ENCODE data around the gene POTEG. TPM values are rescaled to one million over a fixed set of nuclear protein-coding genes. Genes with fewer than 3 reads are reported as not detected.
"Not testable (repeated sequence)": the region's sequence is repeated elsewhere in the genome, so short reads cannot be mapped to it uniquely, and the experiment has no call there.

The POTEG gene
- not detected for total RNA-seq
- polyA plus RNA-seq (2013, experiment 1 of 2), result not detected
- not detected for polyA plus RNA-seq (2013, experiment 2 of 2)
- long read RNA-seq, experiment 1, result 0 reads
- long read RNA-seq, experiment 2, result 0 reads
- long read RNA-seq, experiment 3, result 0 reads
- long read RNA-seq, experiment 4, result 0 reads

GRCh38 chr14:19434241-19434640 lies at the start of gene POTEG:
Gene POTEG (minus strand): TSS chr14:19434341. CDS start chr14:19434289, 52 bp downstream.
- H3K27me3 Mint-ChIP-seq (ENCODE audit: insufficient read depth); H3K9ac ChIP-seq (ENCODE audit: extremely low read depth, low read length, poor library complexity, severe bottlenecking); H3K27me3 ChIP-seq (ENCODE audit: control insufficient read depth, insufficient read depth, low read length, poor library complexity, severe bottlenecking); H3K36me3 ChIP-seq (ENCODE audit: control insufficient read depth, insufficient read depth, low read length); H3K27ac ChIP-seq (ENCODE audit: low read depth, low read length); H3K4me1 ChIP-seq (ENCODE audit: control insufficient read depth, insufficient read depth, low read length); H3K9me3 ChIP-seq (ENCODE audit: control insufficient read depth, low read length); H3K36me3 Mint-ChIP-seq (ENCODE audit: low read depth); H3K4me3 Mint-ChIP-seq; H3K27ac Mint-ChIP-seq; H3K4me3 ChIP-seq (ENCODE audit: low read length); H3K9me3 Mint-ChIP-seq; H3K4me1 Mint-ChIP-seq; DNase-seq: not testable (repeated sequence)
- WGBS, 2 experiments (ENCODE audit: insufficient coverage in 1 of 2, insufficient read length in 1 of 2), result no CpG with 5 or more reads among the region's 12 CpGs

- H3K36me3 ChIP-seq (ENCODE audit: control insufficient read depth, insufficient read depth, low read length); H3K9me3 ChIP-seq (ENCODE audit: control insufficient read depth, low read length); H3K9me3 Mint-ChIP-seq; DNase-seq; H3K4me1 ChIP-seq (ENCODE audit: control insufficient read depth, insufficient read depth, low read length); H3K4me3 Mint-ChIP-seq; H3K36me3 Mint-ChIP-seq (ENCODE audit: low read depth); H3K27me3 Mint-ChIP-seq (ENCODE audit: insufficient read depth); H3K4me3 ChIP-seq (ENCODE audit: low read length); H3K4me1 Mint-ChIP-seq; H3K27ac ChIP-seq (ENCODE audit: low read depth, low read length); H3K27ac Mint-ChIP-seq; H3K27me3 ChIP-seq (ENCODE audit: control insufficient read depth, insufficient read depth, low read length, poor library complexity, severe bottlenecking); H3K9ac ChIP-seq (ENCODE audit: extremely low read depth, low read length, poor library complexity, severe bottlenecking): not testable (repeated sequence)
- WGBS, 2 experiments (ENCODE audit: insufficient coverage in 1 of 2, insufficient read length in 1 of 2), result 95% methylated on average over 4 of the region's 16 CpGs; no CpG with 5 or more reads in 1 of the 2 experiments
Measured at GRCh38 chr14:19482093-19482492, 48.0 kb upstream of the POTEG start.

GRCh38 chr14:19481421-19481820 lies 47.3 kb upstream of the POTEG start:
- H3K9ac ChIP-seq (ENCODE audit: extremely low read depth, low read length, poor library complexity, severe bottlenecking); H3K4me3 ChIP-seq (ENCODE audit: low read length); DNase-seq; H3K27me3 Mint-ChIP-seq (ENCODE audit: insufficient read depth); H3K27ac Mint-ChIP-seq; H3K4me1 ChIP-seq (ENCODE audit: control insufficient read depth, insufficient read depth, low read length); H3K4me1 Mint-ChIP-seq; H3K36me3 Mint-ChIP-seq (ENCODE audit: low read depth); H3K4me3 Mint-ChIP-seq; H3K27me3 ChIP-seq (ENCODE audit: control insufficient read depth, insufficient read depth, low read length, poor library complexity, severe bottlenecking); H3K27ac ChIP-seq (ENCODE audit: low read depth, low read length); H3K36me3 ChIP-seq (ENCODE audit: control insufficient read depth, insufficient read depth, low read length); H3K9me3 Mint-ChIP-seq; H3K9me3 ChIP-seq (ENCODE audit: control insufficient read depth, low read length): not testable (repeated sequence)
- whole genome bisulfite sequencing, 2 experiments (ENCODE audit: insufficient coverage in 1 of 2, insufficient read length in 1 of 2), result no CpG with 5 or more reads among the region's 16 CpGs

GRCh38 chr14:19480491-19480890 lies 46.4 kb upstream of the POTEG start:
- WGBS, 2 experiments (ENCODE audit: insufficient coverage in 1 of 2, insufficient read length in 1 of 2), result no CpG with 5 or more reads among the region's 5 CpGs
- DNase-seq; H3K4me3 ChIP-seq (ENCODE audit: low read length); H3K4me1 ChIP-seq (ENCODE audit: control insufficient read depth, insufficient read depth, low read length); H3K9me3 Mint-ChIP-seq; H3K4me3 Mint-ChIP-seq; H3K4me1 Mint-ChIP-seq; H3K36me3 ChIP-seq (ENCODE audit: control insufficient read depth, insufficient read depth, low read length); H3K9ac ChIP-seq (ENCODE audit: extremely low read depth, low read length, poor library complexity, severe bottlenecking); H3K27me3 ChIP-seq (ENCODE audit: control insufficient read depth, insufficient read depth, low read length, poor library complexity, severe bottlenecking); H3K27ac ChIP-seq (ENCODE audit: low read depth, low read length); H3K27ac Mint-ChIP-seq; H3K9me3 ChIP-seq (ENCODE audit: control insufficient read depth, low read length); H3K36me3 Mint-ChIP-seq (ENCODE audit: low read depth); H3K27me3 Mint-ChIP-seq (ENCODE audit: insufficient read depth): not testable (repeated sequence)

- H3K9ac ChIP-seq (ENCODE audit: extremely low read depth, low read length, poor library complexity, severe bottlenecking); H3K9me3 ChIP-seq (ENCODE audit: control insufficient read depth, low read length); H3K4me3 Mint-ChIP-seq; H3K27me3 ChIP-seq (ENCODE audit: control insufficient read depth, insufficient read depth, low read length, poor library complexity, severe bottlenecking); H3K27ac ChIP-seq (ENCODE audit: low read depth, low read length); H3K4me3 ChIP-seq (ENCODE audit: low read length); H3K27me3 Mint-ChIP-seq (ENCODE audit: insufficient read depth); H3K36me3 Mint-ChIP-seq (ENCODE audit: low read depth); H3K4me1 ChIP-seq (ENCODE audit: control insufficient read depth, insufficient read depth, low read length); H3K4me1 Mint-ChIP-seq; H3K36me3 ChIP-seq (ENCODE audit: control insufficient read depth, insufficient read depth, low read length); H3K27ac Mint-ChIP-seq; DNase-seq: not testable (repeated sequence)
- H3K9me3 Mint-ChIP-seq, result peaks cover 16% of the 10 kb centered on the region
- WGBS, 2 experiments (ENCODE audit: insufficient coverage in 1 of 2, insufficient read length in 1 of 2), result no CpG with 5 or more reads among the region's 6 CpGs
Measured at GRCh38 chr14:19445761-19446160, 11.6 kb upstream of the POTEG start.

- H3K9me3 Mint-ChIP-seq; H3K27ac ChIP-seq (ENCODE audit: low read depth, low read length); H3K4me3 ChIP-seq (ENCODE audit: low read length); H3K9me3 ChIP-seq (ENCODE audit: control insufficient read depth, low read length); H3K36me3 Mint-ChIP-seq (ENCODE audit: low read depth); H3K27me3 ChIP-seq (ENCODE audit: control insufficient read depth, insufficient read depth, low read length, poor library complexity, severe bottlenecking); H3K9ac ChIP-seq (ENCODE audit: extremely low read depth, low read length, poor library complexity, severe bottlenecking); H3K4me1 ChIP-seq (ENCODE audit: control insufficient read depth, insufficient read depth, low read length); H3K27me3 Mint-ChIP-seq (ENCODE audit: insufficient read depth); H3K36me3 ChIP-seq (ENCODE audit: control insufficient read depth, insufficient read depth, low read length); H3K4me3 Mint-ChIP-seq; DNase-seq; H3K27ac Mint-ChIP-seq; H3K4me1 Mint-ChIP-seq: not testable (repeated sequence)
- 64% methylated on average over 2 of the region's 3 CpGs; no CpG with 5 or more reads in 1 of the 2 experiments for WGBS, 2 experiments (ENCODE audit: insufficient coverage in 1 of 2, insufficient read length in 1 of 2)
Measured at GRCh38 chr14:19439826-19440225, 5.7 kb upstream of the POTEG start.

- not testable (repeated sequence) for H3K4me3 ChIP-seq (ENCODE audit: low read length); H3K4me1 Mint-ChIP-seq; H3K27me3 ChIP-seq (ENCODE audit: control insufficient read depth, insufficient read depth, low read length, poor library complexity, severe bottlenecking); H3K9ac ChIP-seq (ENCODE audit: extremely low read depth, low read length, poor library complexity, severe bottlenecking); H3K27ac ChIP-seq (ENCODE audit: low read depth, low read length); H3K36me3 ChIP-seq (ENCODE audit: control insufficient read depth, insufficient read depth, low read length); H3K9me3 ChIP-seq (ENCODE audit: control insufficient read depth, low read length); H3K36me3 Mint-ChIP-seq (ENCODE audit: low read depth); DNase-seq; H3K4me3 Mint-ChIP-seq; H3K27me3 Mint-ChIP-seq (ENCODE audit: insufficient read depth); H3K9me3 Mint-ChIP-seq; H3K27ac Mint-ChIP-seq; H3K4me1 ChIP-seq (ENCODE audit: control insufficient read depth, insufficient read depth, low read length)
- WGBS, 2 experiments (ENCODE audit: insufficient coverage in 1 of 2, insufficient read length in 1 of 2), result no CpG with 5 or more reads among the region's 5 CpGs
Measured at GRCh38 chr14:19439219-19439618, 5.1 kb upstream of the POTEG start.
